CD4-positive, CD25-positive, alpha-beta regulatory T cell (primary cell): ENCODE results near the gene ERN2. TPM values are rescaled to one million over a fixed set of nuclear protein-coding genes. Genes with fewer than 3 reads are reported as not detected.

Experiments used
- ATAC-seq, 2 donors: fragments of 150-1000 bp; cut with Tn5 transposase; one replicate each; pipeline ENCODE4 v1.10.0; 2021; ENCODE audit warnings: low read depth in 2 of 2, moderate number of reproducible peaks in 2 of 2, moderate library complexity in 1 of 2
- DNase-seq, 3 donors: peaks; one replicate each; pipeline versions ENCODE4 v3.0.0 to v3.0.0-alpha.2; 2012 to 2022; ENCODE audit warnings: mixed read lengths in 1 of 3
- H3K27ac ChIP-seq: one replicate; pipeline ENCODE4 v1.7.0; 2013; ENCODE audit warnings: mild to moderate bottlenecking, low read length; ENCODE audit not compliant: insufficient read depth, poor library complexity, severe bottlenecking
- H3K27me3 ChIP-seq: one replicate; pipeline ENCODE4 v1.7.0; 2013; ENCODE audit warnings: low read length; ENCODE audit not compliant: control insufficient read depth, insufficient read depth
- H3K36me3 ChIP-seq: one replicate; pipeline ENCODE4 v1.7.0; 2013; ENCODE audit warnings: mild to moderate bottlenecking, low read length, moderate library complexity; ENCODE audit not compliant: control insufficient read depth, insufficient read depth
- H3K4me1 ChIP-seq: 2 replicates; pipeline ENCODE4 v1.7.0; 2013; ENCODE audit warnings: mild to moderate bottlenecking, low read length; ENCODE audit not compliant: insufficient read depth, control insufficient read depth, poor library complexity, severe bottlenecking
- H3K4me3 ChIP-seq: one replicate; pipeline ENCODE4 v1.7.0; 2013; ENCODE audit warnings: low read depth, mild to moderate bottlenecking, low read length, moderate library complexity
- H3K9me3 ChIP-seq, 2 experiments: 1 replicate in 1 of 2; 2 replicates in 1 of 2; pipeline ENCODE4 v1.7.0; 2013; ENCODE audit warnings: low read length in 2 of 2, mild to moderate bottlenecking in 1 of 2, moderate library complexity in 1 of 2; ENCODE audit not compliant: control insufficient read depth in 2 of 2
- H3K27ac Mint-ChIP-seq, 3 donors: one replicate each; pipeline ENCODE4 v1.8.0; 2020 to 2022; ENCODE audit warnings: mild to moderate bottlenecking in 3 of 3, mixed read lengths in 3 of 3, moderate library complexity in 2 of 3
- H3K27me3 Mint-ChIP-seq: one replicate; pipeline ENCODE4 v1.8.0; 2022; ENCODE audit warnings: mild to moderate bottlenecking, mixed read lengths
- H3K36me3 Mint-ChIP-seq: one replicate; pipeline ENCODE4 v1.8.0; 2020; ENCODE audit warnings: mixed read lengths
- H3K4me1 Mint-ChIP-seq, 4 donors: one replicate each; pipeline ENCODE4 v1.8.0; 2020 to 2022; ENCODE audit warnings: mixed read lengths in 4 of 4, mild to moderate bottlenecking in 1 of 4
- H3K4me3 Mint-ChIP-seq, 4 donors: one replicate each; pipeline ENCODE4 v1.8.0; 2020 to 2022; ENCODE audit warnings: mild to moderate bottlenecking in 4 of 4, mixed read lengths in 4 of 4, moderate library complexity in 3 of 4
- H3K9me3 Mint-ChIP-seq, 7 donors: one replicate each; pipeline ENCODE4 v1.8.0; 2020 to 2022; ENCODE audit warnings: mixed read lengths in 7 of 7, mild to moderate bottlenecking in 3 of 7, moderate library complexity in 2 of 7
- polyA plus RNA-seq, 4 donors: library from polyadenylated mRNA; unstranded; fragments of 300-500 nt; fragmentation: Illumina TruSeq; gene quantifications; one replicate each; pipeline ENCODE4 v1.2.3, GENCODE V29; 2021
- total RNA-seq: library from RNA; stranded (reverse); gene quantifications from one replicate; pipeline ENCODE4 v1.2.3, GENCODE V29; 2022

ERN2 gene
- total and polyA plus RNA-seq, 5 donors from 2014 or later = not detected

DNA sequence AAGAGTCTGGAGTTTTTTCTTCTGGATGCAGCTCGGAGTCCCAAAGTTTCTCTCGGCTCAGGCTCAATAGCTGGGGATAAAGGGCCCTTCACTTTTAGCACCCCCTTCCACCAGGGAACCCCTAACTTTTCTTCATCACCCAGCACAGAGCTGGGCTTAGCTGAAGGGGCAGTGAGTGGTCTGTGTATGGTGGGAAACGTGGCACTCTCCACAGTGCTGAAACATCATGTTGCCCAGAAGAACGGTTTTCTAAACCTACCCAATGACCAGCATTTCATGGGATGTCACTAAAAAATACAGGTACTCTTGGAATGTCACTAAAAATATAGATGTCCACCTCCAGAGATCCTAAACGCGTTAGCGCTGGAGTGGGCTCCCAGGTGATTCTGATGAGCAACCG lies 12.0 kb downstream of the ERN2 start:
- no peak for DNase-seq
- no peak overlapping the region for H3K4me3 ChIP-seq
- Mint-ChIP-seq H3K4me3 (no peak overlapping the region), H3K27me3 (peaks cover 15% of the 10 kb centered on the region), H3K27ac (no peak overlapping the region), H3K36me3 (peaks cover 3% of the 10 kb centered on the region), H3K9me3 (peaks cover 0 to 8% (median 3%) of the 10 kb centered on the region in 7 donors), H3K4me1 (peaks cover 0 to 11% (median 3%) of the 10 kb centered on the region in 4 donors)
- peaks cover 0 to 6% of the 10 kb centered on the region in 2 experiments for H3K9me3 ChIP-seq
- ATAC-seq = no peak
- no peaks in the 10 kb centered on the region for H3K36me3 ChIP-seq
- H3K27ac ChIP-seq = no peak overlapping the region
- H3K4me1 ChIP-seq = peaks cover 5% of the 10 kb centered on the region
- peaks cover 4% of the 10 kb centered on the region for H3K27me3 ChIP-seq

DNA sequence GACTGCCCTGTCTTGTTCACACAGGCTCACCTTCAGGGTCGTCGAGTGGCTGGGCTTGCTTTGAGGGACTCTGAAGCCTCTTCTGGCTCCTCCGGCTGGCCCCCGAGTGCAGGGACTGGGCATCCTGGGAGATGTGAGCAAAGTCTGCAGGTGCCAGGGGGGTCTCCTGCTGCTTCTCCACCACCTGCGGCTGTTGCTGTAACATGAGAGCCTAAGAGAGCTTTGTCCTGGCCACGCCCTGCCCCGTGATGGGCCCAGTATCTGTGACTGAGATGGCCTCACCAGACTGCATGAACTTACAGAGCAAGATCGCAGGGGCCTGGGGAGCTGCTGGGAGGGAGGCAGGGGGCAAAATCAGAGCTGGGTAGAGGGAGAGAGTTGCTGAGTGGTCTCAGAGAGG lies 12.5 kb downstream of the ERN2 start:
- Mint-ChIP-seq H3K27ac (no peak overlapping the region), H3K27me3 (peaks cover 15% of the 10 kb centered on the region), H3K9me3 (peaks cover 0 to 8% (median 3%) of the 10 kb centered on the region in 7 donors), H3K4me1 (peaks cover 0 to 11% (median 3%) of the 10 kb centered on the region in 4 donors), H3K36me3 (peaks cover 3% of the 10 kb centered on the region), H3K4me3 (peak overlapping the region in 1 of 4 donors; percentile 21)
- ATAC-seq = no peak
- H3K36me3 ChIP-seq = no peaks in the 10 kb centered on the region
- H3K27me3 ChIP-seq = peaks cover 4% of the 10 kb centered on the region
- no peak overlapping the region for H3K4me3 ChIP-seq
- H3K9me3 ChIP-seq = peaks cover 0 to 6% of the 10 kb centered on the region in 2 experiments
- no peak overlapping the region for H3K27ac ChIP-seq
- no peak for DNase-seq
- peaks cover 5% of the 10 kb centered on the region for H3K4me1 ChIP-seq

DNA sequence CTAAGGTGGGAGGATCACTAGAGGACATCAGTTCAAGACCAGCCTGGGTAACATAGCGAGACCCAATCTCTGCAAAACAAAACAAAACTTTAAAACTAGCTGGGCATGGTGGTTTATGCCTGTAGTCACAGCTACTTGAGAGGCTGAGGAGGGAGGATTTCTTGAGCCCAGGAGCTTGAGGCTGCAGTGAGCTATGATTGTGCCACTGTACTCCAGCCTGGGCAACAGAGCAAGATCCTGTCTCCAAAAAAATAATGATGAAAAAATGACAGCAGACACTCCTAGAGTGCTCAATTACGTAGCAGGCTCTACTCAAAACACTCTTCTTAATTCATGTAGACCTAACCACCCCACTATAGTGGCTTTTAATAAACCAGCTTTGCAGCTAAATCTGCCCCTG lies 12.9 kb downstream of the ERN2 start:
- Mint-ChIP-seq H3K9me3 (peaks cover 0 to 8% (median 3%) of the 10 kb centered on the region in 7 donors), H3K36me3 (peaks cover 3% of the 10 kb centered on the region), H3K27ac (no peak overlapping the region), H3K4me1 (peaks cover 0 to 11% (median 3%) of the 10 kb centered on the region in 4 donors), H3K27me3 (peaks cover 15% of the 10 kb centered on the region), H3K4me3 (peak overlapping the region in 1 of 4 donors; percentile 21)
- Histone ChIP-seq H3K27me3 (peaks cover 4% of the 10 kb centered on the region), H3K27ac (no peak overlapping the region), H3K9me3 (peaks cover 0 to 6% of the 10 kb centered on the region in 2 experiments), H3K36me3 (no peaks in the 10 kb centered on the region), H3K4me3 (no peak overlapping the region), H3K4me1 (peaks cover 5% of the 10 kb centered on the region)
- no peak for ATAC-seq
- DNase-seq = no peak

DNA sequence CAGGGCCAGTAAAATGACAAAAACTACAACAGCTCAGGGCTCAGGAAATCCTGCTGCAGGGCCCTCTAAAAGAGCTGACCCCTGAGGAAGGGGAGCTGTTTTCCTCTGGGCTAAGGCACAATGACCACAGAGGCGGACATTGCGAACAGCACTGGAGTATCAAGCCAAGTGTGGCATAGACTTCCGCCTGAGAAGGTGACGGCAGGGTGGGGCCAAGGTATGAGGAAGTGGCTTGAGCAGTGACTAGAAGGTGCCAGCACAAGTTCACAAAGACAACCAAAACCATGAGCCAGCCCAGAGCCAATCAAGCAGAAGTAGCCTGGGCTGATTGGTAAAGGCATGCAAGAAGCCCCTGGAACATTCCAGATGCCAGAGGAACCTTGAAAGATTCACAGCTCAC lies 13.9 kb downstream of the ERN2 start:
- no peak overlapping the region for H3K27ac ChIP-seq
- H3K27ac Mint-ChIP-seq = peak overlapping the region in 2 of 3 donors; percentile 31 to 71
- peak in 1 of 3 donors; percentile 67 for DNase-seq
- peaks cover 0 to 6% of the 10 kb centered on the region in 2 experiments for H3K9me3 ChIP-seq
- H3K4me3 Mint-ChIP-seq = no peak overlapping the region
- H3K9me3 Mint-ChIP-seq = peaks cover 0 to 8% (median 3%) of the 10 kb centered on the region in 7 donors
- peaks cover 4% of the 10 kb centered on the region for H3K27me3 ChIP-seq
- no peaks in the 10 kb centered on the region for H3K36me3 ChIP-seq
- peaks cover 3% of the 10 kb centered on the region for H3K36me3 Mint-ChIP-seq
- peak; percentile 62 to 65 for ATAC-seq
- no peak overlapping the region for H3K4me3 ChIP-seq
- peaks cover 0 to 12% (median 6%) of the 10 kb centered on the region in 4 donors for H3K4me1 Mint-ChIP-seq
- peaks cover 5% of the 10 kb centered on the region for H3K4me1 ChIP-seq
- H3K27me3 Mint-ChIP-seq = peaks cover 15% of the 10 kb centered on the region

DNA sequence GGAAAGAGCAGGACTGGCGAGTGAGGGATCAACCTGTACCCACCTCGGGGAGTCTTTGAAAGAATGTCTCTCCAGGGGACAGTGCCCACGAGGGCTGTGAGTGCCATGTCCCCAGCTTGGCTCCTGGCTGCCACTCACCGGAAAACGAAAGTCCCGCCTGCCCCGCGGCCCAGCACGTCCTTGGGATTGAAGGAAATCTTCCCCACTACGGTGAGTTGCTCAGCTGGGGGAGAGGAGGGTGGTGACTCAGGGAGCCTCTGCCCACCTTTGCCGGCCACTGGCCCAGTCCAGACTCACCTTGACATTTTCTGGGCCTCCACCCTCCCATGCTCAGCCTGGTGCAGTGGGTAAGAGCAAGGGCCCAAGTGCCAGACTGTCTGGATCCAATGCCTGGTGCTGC lies 17.3 kb downstream of the ERN2 start:
- no peaks in the 10 kb centered on the region for H3K36me3 Mint-ChIP-seq
- peaks cover 0 to 12% (median 3%) of the 10 kb centered on the region in 4 donors for H3K4me1 Mint-ChIP-seq
- no peak overlapping the region for H3K4me3 ChIP-seq
- ATAC-seq = no peak
- peaks cover 5% of the 10 kb centered on the region for H3K4me1 ChIP-seq
- H3K9me3 Mint-ChIP-seq = no peaks in the 10 kb centered on the region
- no peak overlapping the region for H3K4me3 Mint-ChIP-seq
- no peaks in the 10 kb centered on the region for H3K27me3 ChIP-seq
- H3K36me3 ChIP-seq = peaks cover 8% of the 10 kb centered on the region
- DNase-seq = no peak
- no peak overlapping the region for H3K27ac ChIP-seq
- no peak overlapping the region for H3K27ac Mint-ChIP-seq
- H3K27me3 Mint-ChIP-seq = peaks cover 5% of the 10 kb centered on the region
- H3K9me3 ChIP-seq = no peaks in the 10 kb centered on the region

DNA sequence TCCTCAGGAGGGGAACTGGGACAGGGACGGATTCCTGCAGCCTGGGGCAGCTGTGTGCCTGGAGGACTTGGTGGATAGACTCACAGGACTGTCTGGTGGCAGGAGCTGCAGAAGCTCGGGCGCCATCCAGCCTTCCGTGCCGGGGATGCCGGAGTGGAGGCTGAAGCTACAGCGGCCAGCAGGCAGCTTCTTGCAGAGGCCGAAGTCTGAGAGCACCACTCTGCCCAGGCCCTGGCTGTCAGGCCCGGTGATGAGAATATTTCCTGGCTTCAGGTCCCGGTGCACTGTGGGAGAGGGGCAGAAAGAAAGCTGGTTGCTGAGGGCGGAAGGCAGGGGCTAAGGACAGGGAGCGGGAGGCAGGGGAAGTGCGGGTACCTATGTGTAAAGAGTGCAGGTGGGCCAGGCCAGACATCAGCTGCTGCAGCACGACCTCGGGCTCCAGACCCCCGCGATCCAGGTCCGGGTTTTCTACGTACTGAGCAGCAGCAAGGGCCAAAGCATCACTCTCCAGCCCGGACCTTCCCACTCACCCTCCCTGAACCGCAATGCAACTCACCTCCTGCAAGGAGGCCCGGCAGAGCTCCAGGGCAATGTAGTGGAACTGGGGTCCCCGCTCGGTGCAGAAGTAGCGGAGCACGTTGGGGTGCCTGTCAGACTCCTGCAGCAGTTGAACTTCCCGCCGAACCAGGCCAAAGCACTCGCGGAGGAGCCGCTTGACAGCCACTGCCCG lies 18.2 kb downstream of the ERN2 start:
- Mint-ChIP-seq H3K9me3 (no peaks in the 10 kb centered on the region), H3K27ac (no peak overlapping the region), H3K4me1 (peaks cover 0 to 12% (median 3%) of the 10 kb centered on the region in 4 donors), H3K27me3 (peaks cover 5% of the 10 kb centered on the region), H3K36me3 (peaks cover 1% of the 10 kb centered on the region), H3K4me3 (peak overlapping the region in 1 of 4 donors; percentile 48)
- no peaks in the 10 kb centered on the region for H3K27me3 ChIP-seq
- H3K9me3 ChIP-seq = no peaks in the 10 kb centered on the region
- no peak for DNase-seq
- no peak overlapping the region for H3K4me3 ChIP-seq
- H3K4me1 ChIP-seq = peaks cover 5% of the 10 kb centered on the region
- ATAC-seq = no peak
- H3K36me3 ChIP-seq = peaks cover 12% of the 10 kb centered on the region
- no peak overlapping the region for H3K27ac ChIP-seq

DNA sequence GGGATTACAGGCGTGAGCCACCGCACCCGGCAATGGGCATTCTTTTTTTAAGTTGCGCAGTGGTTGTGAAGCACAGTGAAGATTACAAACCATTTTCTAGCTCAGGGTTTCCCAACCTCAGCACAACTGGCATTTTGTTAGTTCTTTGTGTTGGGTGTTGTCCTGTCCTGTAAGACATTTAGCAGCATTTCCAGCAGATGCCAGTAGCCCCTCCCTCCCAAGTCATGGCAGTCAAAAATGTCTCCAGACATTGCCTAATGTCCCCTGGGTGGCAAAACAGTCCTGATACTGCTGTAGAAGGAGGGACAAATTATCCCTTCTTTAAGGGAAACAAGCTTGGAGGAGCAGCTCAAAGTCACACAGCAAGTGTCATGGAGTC lies 18.8 kb downstream of the ERN2 start:
- Histone ChIP-seq H3K9me3 (no peaks in the 10 kb centered on the region), H3K27me3 (no peaks in the 10 kb centered on the region), H3K27ac (no peak overlapping the region), H3K36me3 (peaks cover 18% of the 10 kb centered on the region), H3K4me1 (peaks cover 3% of the 10 kb centered on the region), H3K4me3 (no peak overlapping the region)
- H3K36me3 Mint-ChIP-seq = peaks cover 7% of the 10 kb centered on the region
- DNase-seq (no peak), ATAC-seq (no peak)
- H3K4me3 Mint-ChIP-seq = no peak overlapping the region
- no peak overlapping the region for H3K27ac Mint-ChIP-seq
- H3K9me3 Mint-ChIP-seq = no peaks in the 10 kb centered on the region
- peaks cover 0 to 12% (median 3%) of the 10 kb centered on the region in 4 donors for H3K4me1 Mint-ChIP-seq
- peaks cover 5% of the 10 kb centered on the region for H3K27me3 Mint-ChIP-seq
